Smooth muscle cell (in vitro differentiated cells): ENCODE data around the gene TNRC6B. TPM values are rescaled to one million over a fixed set of nuclear protein-coding genes. Genes with fewer than 3 reads are reported as not detected.

Source experiments
- DNase-seq: peaks from one replicate; lab custom pipeline; 2025; ENCODE audit not compliant: unreplicated experiment; lab: John Stamatoyannopoulos, UW
- H2AFZ ChIP-seq: fragments of 200-600 bp; sonication (generic); 2 replicates; pipeline ENCODE4 v1.6.0; 2016; ENCODE audit warnings: antibody characterized with exemption, low read depth, mild to moderate bottlenecking
- H3F3A ChIP-seq: fragments of 200-600 bp; sonication (generic); 2 replicates; pipeline ENCODE4 v1.6.0; 2017; ENCODE audit warnings: antibody characterized with exemption, low read depth
- H3K27ac ChIP-seq: fragments of 200-600 bp; sonication (generic); 2 replicates; pipeline ENCODE4 v1.5.1; 2016; ENCODE audit warnings: low read depth, mild to moderate bottlenecking
- H3K27me3 ChIP-seq: fragments of 200-600 bp; sonication (generic); 2 replicates; pipeline ENCODE4 v1.6.1; 2016; ENCODE audit warnings: low read depth, mild to moderate bottlenecking
- H3K36me3 ChIP-seq: fragments of 200-600 bp; sonication (generic); 2 replicates; pipeline ENCODE4 v1.5.1; 2016; ENCODE audit warnings: low read depth
- H3K4me1 ChIP-seq: fragments of 200-600 bp; sonication (generic); 2 replicates; pipeline ENCODE4 v1.5.1; 2016; ENCODE audit warnings: low read depth
- H3K4me2 ChIP-seq: fragments of 200-600 bp; sonication (generic); 2 replicates; pipeline ENCODE4 v1.6.0; 2016; ENCODE audit warnings: mild to moderate bottlenecking
- H3K4me3 ChIP-seq: fragments of 200-600 bp; sonication (generic); 2 replicates; pipeline ENCODE4 v1.5.1; 2016; ENCODE audit warnings: mild to moderate bottlenecking
- H3K79me2 ChIP-seq: fragments of 200-600 bp; sonication (generic); 2 replicates; pipeline ENCODE4 v1.6.0; 2016; ENCODE audit warnings: low read depth, mild to moderate bottlenecking
- H3K9ac ChIP-seq: fragments of 200-600 bp; sonication (generic); 2 replicates; pipeline ENCODE4 v1.6.0; 2016; ENCODE audit warnings: low read depth
- H3K9me3 ChIP-seq: fragments of 200-600 bp; sonication (generic); replicated peaks from 2 replicates; pipeline ENCODE4 v1.5.1; 2016; ENCODE audit warnings: low read depth
- H4K20me1 ChIP-seq: fragments of 200-600 bp; sonication (generic); 2 replicates; pipeline ENCODE4 v1.6.0; 2016; ENCODE audit warnings: low read depth
- CTCF ChIP-seq: fragments of 200-600 bp; sonication (generic); IDR thresholded peaks from 2 replicates; pipeline ENCODE4 v1.5.1; 2017; ENCODE audit warnings: borderline replicate concordance, mild to moderate bottlenecking, antibody characterized with exemption; ENCODE audit not compliant: insufficient read depth, poor library complexity, severe bottlenecking
- whole genome bisulfite sequencing: methylation state at CpG from one replicate; pipeline ENCODE4 v1.1.7; 2016; ENCODE audit warnings: low lambda C conversion rate; 5-methylcytosine and 5-hydroxymethylcytosine counted together
- polyA plus RNA-seq: library from polyadenylated mRNA; unstranded; fragments of >200 nt; fragmentation: Nextera tagmentation; extraction: Ambion mirVana; gene quantifications from 2 replicates; pipeline ENCODE4 v1.2.1, GENCODE V29; 2016
- total RNA-seq: library from RNA; depleted of rRNA; stranded (reverse); fragments of >200 nt; gene quantifications from 2 replicates; pipeline ENCODE4 v1.2.3, GENCODE V29; 2014

Gene TNRC6B
- total and polyA plus RNA-seq, 2 experiments from 2014 or later, result 21.5 to 44.4 TPM

GRCh38 chr22:40347300-40347699, 169.6 kb downstream of the TNRC6B start:
- no peaks in the 10 kb centered on the region for H3K9me3 ChIP-seq
- H3K27me3 ChIP-seq, result no peaks in the 10 kb centered on the region
- H3K4me3 ChIP-seq, result peak overlapping the region; percentile 91
- H3K27ac ChIP-seq, result peak overlapping the region; percentile 63
- 26% methylated on average over 10 of the region's 10 CpGs for WGBS
- H3K36me3 ChIP-seq, result peaks cover 7% of the 10 kb centered on the region
- peak overlapping the region; percentile 67 for H3K9ac ChIP-seq
- peaks cover 19% of the 10 kb centered on the region for H4K20me1 ChIP-seq
- peak overlapping the region; percentile 89 for H3K4me2 ChIP-seq
- no peaks in the 10 kb centered on the region for H3F3A ChIP-seq
- peaks cover 15% of the 10 kb centered on the region for H3K4me1 ChIP-seq
- no peak for DNase-seq
- H3K79me2 ChIP-seq, result peaks cover 50% of the 10 kb centered on the region
- no peak overlapping the region for H2AFZ ChIP-seq
- no peak for TF ChIP-seq CTCF

- no peaks in the 10 kb centered on the region for H3K27me3 ChIP-seq
- peaks cover 50% of the 10 kb centered on the region for H3K79me2 ChIP-seq
- no peak overlapping the region for H3K27ac ChIP-seq
- peaks cover 15% of the 10 kb centered on the region for H3K4me1 ChIP-seq
- no peaks in the 10 kb centered on the region for H3K9me3 ChIP-seq
- no peak overlapping the region for H2AFZ ChIP-seq
- H3K4me3 ChIP-seq, result peak overlapping the region; percentile 91
- H3K9ac ChIP-seq, result no peak overlapping the region
- H3K4me2 ChIP-seq, result peak overlapping the region; percentile 89
- no peak for DNase-seq
- WGBS, result 75% methylated on average over 10 of the region's 10 CpGs
- peaks cover 19% of the 10 kb centered on the region for H4K20me1 ChIP-seq
- peak; percentile 54 for TF ChIP-seq CTCF
- peaks cover 7% of the 10 kb centered on the region for H3K36me3 ChIP-seq
- no peaks in the 10 kb centered on the region for H3F3A ChIP-seq
Measured at GRCh38 chr22:40348025-40348658, 170.4 kb downstream of the TNRC6B start.

GRCh38 chr22:40352763-40353162, 175.0 kb downstream of the TNRC6B start:
- Histone ChIP-seq H3F3A (no peaks in the 10 kb centered on the region), H4K20me1 (peaks cover 16% of the 10 kb centered on the region), H3K4me3 (no peak overlapping the region), H3K9me3 (no peaks in the 10 kb centered on the region), H3K4me2 (no peak overlapping the region), H2AFZ (no peak overlapping the region), H3K9ac (no peak overlapping the region), H3K79me2 (peaks cover 38% of the 10 kb centered on the region), H3K36me3 (peaks cover 13% of the 10 kb centered on the region), H3K4me1 (peaks cover 6% of the 10 kb centered on the region), H3K27me3 (no peaks in the 10 kb centered on the region), H3K27ac (no peak overlapping the region)
- no peak for TF ChIP-seq CTCF
- no peak for DNase-seq
- WGBS, result 99% methylated on average over 3 of the region's 3 CpGs

GRCh38 chr22:40361100-40361499, 183.4 kb downstream of the TNRC6B start:
- Histone ChIP-seq H2AFZ (no peak overlapping the region), H3K36me3 (peaks cover 40% of the 10 kb centered on the region), H4K20me1 (no peaks in the 10 kb centered on the region), H3K4me2 (no peak overlapping the region), H3K9me3 (no peaks in the 10 kb centered on the region), H3K27me3 (no peaks in the 10 kb centered on the region), H3K9ac (no peak overlapping the region), H3F3A (peaks cover 6% of the 10 kb centered on the region), H3K79me2 (no peaks in the 10 kb centered on the region), H3K4me3 (no peak overlapping the region), H3K4me1 (no peaks in the 10 kb centered on the region), H3K27ac (no peak overlapping the region)
- no peak for DNase-seq
- no peak for TF ChIP-seq CTCF
- 97% methylated on average over 5 of the region's 5 CpGs for WGBS
